Gastroesophageal sphincter (tissue), 3 donors: Measurements from ENCODE around the gene DCDC1.

Source experiments
- CTCF ChIP-seq, 4 experiments: fragments of 200-600 bp in 2 of 4; fragments of 450-650 bp in 2 of 4; sonication (generic) in 1 of 4; IDR thresholded peaks; one replicate each; pipeline ENCODE4 v1.5.1; 2017 to 2019; ENCODE audit warnings: antibody characterized with exemption in 4 of 4, mild to moderate bottlenecking in 2 of 4, moderate library complexity in 2 of 4
- EP300 ChIP-seq: sonication (generic); formaldehyde crosslinking; IDR thresholded peaks from one replicate; pipeline ENCODE4 v1.6.1; 2017; ENCODE audit warnings: antibody characterized with exemption, mild to moderate bottlenecking
- POLR2A ChIP-seq, 2 donors: fragments of 450-650 bp; IDR thresholded peaks; one replicate each; pipeline ENCODE4 v1.6.1; 2017; ENCODE audit warnings: antibody characterized with exemption in 2 of 2, mild to moderate bottlenecking in 2 of 2, moderate library complexity in 1 of 2
- POLR2AphosphoS5 ChIP-seq: sonication (generic); formaldehyde crosslinking; IDR thresholded peaks from one replicate; pipeline ENCODE4 v1.6.1; 2017; ENCODE audit warnings: antibody characterized with exemption

- no peak for TF ChIP-seq POLR2A (IDR thresholded peaks at IDR 0.05)
- no peak for TF ChIP-seq CTCF (IDR thresholded peaks at IDR 0.05)
- TF ChIP-seq POLR2AphosphoS5 = no peak
- no peak for TF ChIP-seq EP300
Observed at GRCh38 chr11:31233425-31233824, 136.1 kb downstream of the DCDC1 start.
